BE2C (cell line): Measurements from ENCODE around the gene CPED1.

ENCODE experiments used
- DNase-seq: peaks from one replicate; pipeline ENCODE4 v3.0.0-alpha.2; 2020
- H3K27me3 ChIP-seq: fragments of 250-450 bp; sonication (Bioruptor Pico); 2 replicates; pipeline ENCODE4 v1.5.1; 2020; ENCODE audit warnings: mild to moderate bottlenecking
- H3K36me3 ChIP-seq: fragments of 250-450 bp; sonication (Bioruptor Pico); 2 replicates; pipeline ENCODE4 v1.5.1; 2020; ENCODE audit warnings: mild to moderate bottlenecking
- H3K4me1 ChIP-seq: fragments of 250-450 bp; sonication (Bioruptor Pico); 2 replicates; pipeline ENCODE4 v1.5.1; 2020
- H3K4me3 ChIP-seq: 2 replicates; pipeline ENCODE4 v1.5.1; 2011; ENCODE audit warnings: low read depth, low read length
- H3K9me3 ChIP-seq: fragments of 250-450 bp; sonication (Bioruptor Pico); 2 replicates; pipeline ENCODE4 v1.5.1; 2020
- CTCF ChIP-seq: IDR thresholded peaks from 2 replicates; pipeline ENCODE4 v1.5.1; 2012; ENCODE audit warnings: mild to moderate bottlenecking, low read depth, low read length

The CPED1 gene

GRCh38 chr7:121085922-121086321 lies 97.4 kb downstream of the CPED1 start:
- Histone ChIP-seq H3K9me3 (no peaks in the 10 kb centered on the region), H3K4me3 (no peak overlapping the region), H3K36me3 (no peaks in the 10 kb centered on the region), H3K27me3 (no peaks in the 10 kb centered on the region; the same call in 1 of the 2 replicates), H3K4me1 (no peaks in the 10 kb centered on the region)
- TF ChIP-seq CTCF: no peak
- no peak for DNase-seq

- no peaks in the 10 kb centered on the region for H3K4me1 ChIP-seq
- no peak for DNase-seq
Observed at GRCh38 chr7:121088870-121089269, 100.4 kb downstream of the CPED1 start.

GRCh38 chr7:121094829-121095228 lies 106.3 kb downstream of the CPED1 start:
- Histone ChIP-seq H3K4me1 (no peaks in the 10 kb centered on the region), H3K27me3 (no peaks in the 10 kb centered on the region), H3K9me3 (no peaks in the 10 kb centered on the region), H3K4me3 (no peak overlapping the region), H3K36me3 (no peaks in the 10 kb centered on the region)
- no peak for TF ChIP-seq CTCF
- DNase-seq: no peak

More at GRCh38 chr7:121088870-121089269, 100.4 kb downstream of the CPED1 start:
- no peak overlapping the region for H3K4me3 ChIP-seq
- H3K27me3 ChIP-seq: no peaks in the 10 kb centered on the region
- no peaks in the 10 kb centered on the region for H3K9me3 ChIP-seq
- no peak for TF ChIP-seq CTCF
- no peaks in the 10 kb centered on the region for H3K36me3 ChIP-seq

- Histone ChIP-seq H3K27me3 (no peaks in the 10 kb centered on the region), H3K4me3 (no peak overlapping the region), H3K9me3 (no peaks in the 10 kb centered on the region), H3K4me1 (no peaks in the 10 kb centered on the region), H3K36me3 (no peaks in the 10 kb centered on the region)
- DNase-seq: no peak
- no peak for TF ChIP-seq CTCF
Observed at GRCh38 chr7:121097577-121097976, 109.1 kb downstream of the CPED1 start.

GRCh38 chr7:121099572-121099971 lies 111.1 kb downstream of the CPED1 start:
- H3K36me3 ChIP-seq: no peaks in the 10 kb centered on the region
- TF ChIP-seq CTCF: no peak
- H3K9me3 ChIP-seq: no peaks in the 10 kb centered on the region
- H3K4me3 ChIP-seq: no peak overlapping the region
- DNase-seq: no peak
- H3K27me3 ChIP-seq: no peaks in the 10 kb centered on the region
- no peaks in the 10 kb centered on the region for H3K4me1 ChIP-seq

GRCh38 chr7:121101083-121101482 lies 112.6 kb downstream of the CPED1 start:
- DNase-seq: no peak
- H3K9me3 ChIP-seq: no peaks in the 10 kb centered on the region
- H3K36me3 ChIP-seq: no peaks in the 10 kb centered on the region
- H3K27me3 ChIP-seq: no peaks in the 10 kb centered on the region
- H3K4me1 ChIP-seq: no peaks in the 10 kb centered on the region
- no peak overlapping the region for H3K4me3 ChIP-seq
- TF ChIP-seq CTCF: no peak
